SK-N-SH (cell line): ENCODE results near the gene CAMKMT.

Source experiments
- CHD2 ChIP-seq: fragments of 150-350 bp; IDR thresholded peaks from 2 replicates; pipeline ENCODE4 v1.6.1; 2018; ENCODE audit warnings: low read length; ENCODE audit not compliant: partially characterized antibody
- CTCF ChIP-seq: fragments of 200-600 bp; sonication (generic); IDR thresholded peaks from 2 replicates; pipeline ENCODE4 v1.6.1; 2017; ENCODE audit warnings: antibody characterized with exemption, mild to moderate bottlenecking, moderate library complexity
- EP300 ChIP-seq, 2 experiments: IDR thresholded peaks; 2 replicates each; pipeline versions ENCODE4 v1.4.0 to v1.6.1; 2012; ENCODE audit warnings: borderline replicate concordance in 1 of 2, low read depth in 1 of 2, low read length in 1 of 2
- EZH2phosphoT487 ChIP-seq: fragments of 200-600 bp; sonication (generic); IDR thresholded peaks from 2 replicates; pipeline ENCODE4 v1.6.1; 2017; ENCODE audit warnings: low read depth, mixed run types, mild to moderate bottlenecking, antibody characterized with exemption, moderate library complexity, borderline replicate concordance
- FOXJ3 ChIP-seq: sonication (generic); formaldehyde crosslinking; IDR thresholded peaks from 2 replicates; pipeline ENCODE4 v1.5.1; 2020; ENCODE audit warnings: mild to moderate bottlenecking, missing genetic modification reagents
- POLR2AphosphoS5 ChIP-seq: IDR thresholded peaks from 2 replicates; pipeline ENCODE4 v1.6.1; 2012; ENCODE audit warnings: low read depth, low read length
- RCOR1 ChIP-seq: fragments of 150-350 bp; IDR thresholded peaks from 2 replicates; pipeline ENCODE4 v1.6.1; 2017; ENCODE audit warnings: antibody characterized with exemption, low read length
- REST ChIP-seq: IDR thresholded peaks from 2 replicates; pipeline ENCODE4 v1.6.1; 2012; ENCODE audit warnings: mild to moderate bottlenecking, low read depth, low read length, moderate library complexity
- SIN3A ChIP-seq: IDR thresholded peaks from 2 replicates; pipeline ENCODE4 v1.6.1; 2012; ENCODE audit warnings: low read depth, mild to moderate bottlenecking, low read length, moderate library complexity, borderline replicate concordance

- TF ChIP-seq RCOR1 (no peak), REST (no peak), FOXJ3 (CRISPR knock-in tag) (no peak), CTCF (no peak), CHD2 (no peak), POLR2AphosphoS5 (no peak), SIN3A (no peak), EZH2phosphoT487 (no peak), EP300 (IDR thresholded peaks at IDR 0.05; ENCODE audit: borderline replicate concordance in 1 of 2, low read depth in 1 of 2, low read length in 1 of 2) (no peak)
Measured at GRCh38 chr2:44663471-44664073, 301.8 kb downstream of the CAMKMT start.
